ENCODE results near the gene THRB.
"Not testable (repeated sequence)": the region's sequence is repeated elsewhere in the genome, so short reads cannot be mapped to it uniquely, and the experiment has no call there.

Gene THRB

DNA sequence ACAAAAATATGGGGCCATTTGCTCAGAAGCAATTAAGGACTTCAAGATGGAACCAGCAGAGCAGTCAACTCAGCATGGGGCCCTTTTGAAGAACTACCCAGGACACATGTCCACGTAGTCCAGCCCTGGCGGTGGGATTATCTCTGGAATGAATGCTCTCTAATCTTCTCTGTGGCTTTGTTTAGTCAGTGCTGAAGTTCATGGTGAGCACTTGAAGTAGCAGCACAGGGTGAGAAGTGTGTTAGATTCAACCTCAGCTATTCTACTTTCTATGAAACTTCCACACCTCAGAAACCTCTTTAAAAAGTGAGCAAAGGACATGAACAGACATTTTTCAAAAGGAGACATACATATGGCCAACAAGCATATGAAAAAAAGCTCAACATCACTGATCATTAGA, 74.4 kb downstream of the THRB start:
- DNase-seq (ENCODE audit: extremely low spot score): no peak

DNA sequence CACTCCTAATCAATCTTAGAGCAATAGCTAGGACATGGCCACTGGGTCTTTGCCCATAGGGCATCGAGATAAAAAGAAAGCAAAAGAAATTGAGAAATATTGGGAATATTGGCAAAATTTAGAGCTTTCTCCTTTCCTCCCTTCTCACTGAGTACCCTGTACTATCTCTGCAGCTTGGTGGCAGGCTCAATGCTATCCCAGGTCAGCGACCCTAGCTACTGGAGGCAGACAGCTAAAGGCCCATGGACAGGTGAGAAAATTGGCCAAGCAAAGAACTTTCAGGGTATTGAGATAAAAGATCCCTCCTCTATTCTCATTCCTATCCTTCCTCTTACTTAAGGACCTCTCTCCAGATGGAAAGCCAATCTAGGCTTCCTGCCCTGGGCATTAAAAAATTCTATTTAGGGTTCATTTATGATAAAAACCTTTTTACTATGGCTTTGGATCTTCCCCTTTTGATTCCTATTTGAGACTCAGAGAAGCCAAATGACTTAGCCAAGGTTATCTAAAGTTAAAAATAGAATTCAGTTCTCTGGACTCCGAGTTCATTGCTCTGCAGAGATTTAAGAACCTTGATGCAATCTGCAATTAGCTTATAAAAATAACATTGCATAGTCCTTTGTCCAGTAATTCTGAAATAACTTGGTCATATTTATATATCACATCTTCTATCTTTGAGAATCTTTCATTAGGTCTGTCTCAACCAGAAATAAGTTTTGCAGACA, 75.4 kb downstream of the THRB start:
- no peak for DNase-seq (ENCODE audit: extremely low spot score)
- TF ChIP-seq CTCF (IDR thresholded peaks at IDR 0.05; ENCODE audit: control extremely low read depth, extremely low read depth, low read depth, missing control alignments): no peak
- CTCF ChIA-PET: interaction anchor here (0.9 to 1.8 kb wide), 4 partner anchors 9 to 36 kb away, joined by 3 to 7 read pairs (median 4); no protein-coding TSS in a partner anchor
- POLR2A ChIA-PET: no interaction called here

More for the DNA sequence above, 74.4 kb downstream of the THRB start:
- TF ChIP-seq CTCF (IDR thresholded peaks at IDR 0.05; ENCODE audit: control extremely low read depth, extremely low read depth, low read depth, missing control alignments): no peak
- ChIA-PET CTCF (no interaction called here), POLR2A (no interaction called here)

DNA sequence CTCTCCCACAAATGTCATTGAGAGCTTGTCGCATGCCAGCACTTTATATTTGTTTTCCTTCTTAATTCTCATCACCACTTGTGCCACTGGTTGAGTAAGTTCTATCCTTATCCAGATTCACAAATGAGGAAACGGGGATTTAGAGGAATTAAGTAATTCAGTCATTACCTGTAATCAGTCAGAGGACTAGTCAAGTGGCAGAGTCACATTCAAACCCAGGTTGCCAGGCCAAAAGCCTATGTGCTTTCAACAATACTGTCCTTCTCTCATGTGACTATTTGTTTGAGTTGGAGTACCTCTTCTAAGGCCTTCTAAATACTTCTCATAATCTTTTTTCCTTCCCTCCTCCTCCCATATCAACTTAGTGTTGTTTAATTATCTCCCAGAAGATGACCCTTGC, 76.9 kb downstream of the THRB start:
- ChIA-PET POLR2A (no interaction called here), CTCF (interaction anchor here (0.9 to 1.8 kb wide), 5 partner anchors 8 to 37 kb away, joined by 3 to 7 read pairs (median 3); no protein-coding TSS in a partner anchor)
- DNase-seq (ENCODE audit: extremely low spot score): no peak
- no peak for TF ChIP-seq CTCF (IDR thresholded peaks at IDR 0.05; ENCODE audit: control extremely low read depth, extremely low read depth, low read depth, missing control alignments)

DNA sequence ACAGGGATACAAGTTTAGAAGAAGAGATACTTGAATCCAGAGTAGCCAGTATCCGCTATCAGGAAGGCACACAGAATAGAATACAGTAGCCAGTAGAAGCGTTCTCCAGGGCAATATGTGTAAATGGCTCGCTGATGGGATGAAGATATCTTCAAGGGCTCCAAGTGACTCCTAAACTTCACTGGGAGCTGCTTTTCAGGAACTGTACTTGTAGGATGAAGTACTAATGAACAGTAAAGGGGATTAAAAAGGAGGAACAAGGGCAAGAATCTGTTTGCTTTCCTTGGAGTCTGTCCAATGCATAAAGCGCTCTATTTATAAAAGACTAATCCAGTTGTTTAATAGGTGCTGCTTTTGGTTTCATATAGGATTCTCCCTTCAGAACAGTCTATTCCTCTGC, 78.4 kb downstream of the THRB start:
- ChIA-PET POLR2A (no interaction called here), CTCF (interaction anchor here (0.8 kb wide), 1 partner anchor 12 kb away, joined by 3 read pairs; no protein-coding TSS in a partner anchor)
- DNase-seq (ENCODE audit: extremely low spot score): no peak
- TF ChIP-seq CTCF (IDR thresholded peaks at IDR 0.05; ENCODE audit: control extremely low read depth, extremely low read depth, low read depth, missing control alignments): no peak

GRCh38 chr3:24415824-24416223, 78.8 kb downstream of the THRB start:
- TF ChIP-seq CTCF (IDR thresholded peaks at IDR 0.05; ENCODE audit: control extremely low read depth, extremely low read depth, low read depth, missing control alignments): no peak
- ChIA-PET CTCF (no interaction called here), POLR2A (no interaction called here)
- DNase-seq (ENCODE audit: extremely low spot score): no peak

- DNase-seq (ENCODE audit: extremely low spot score); CTCF ChIA-PET; POLR2A ChIA-PET: not testable (repeated sequence)
Observed at GRCh38 chr3:24413662-24414061, 81.0 kb downstream of the THRB start.

GRCh38 chr3:24410860-24411259, 83.8 kb downstream of the THRB start:
- POLR2A ChIA-PET: no interaction called here
- DNase-seq (ENCODE audit: extremely low spot score): no peak
- TF ChIP-seq CTCF (IDR thresholded peaks at IDR 0.05; ENCODE audit: control extremely low read depth, extremely low read depth, low read depth, missing control alignments): no peak
- CTCF ChIA-PET: interaction anchor here (1.5 kb wide), 1 partner anchor 124 kb away, joined by 3 read pairs; no protein-coding TSS in a partner anchor
